CD14-positive monocyte (primary cell): ENCODE measurements around the gene ATP11A. TPM values are rescaled to one million over a fixed set of nuclear protein-coding genes. Genes with fewer than 3 reads are reported as not detected.
A peak's percentile ranks its signal among the peaks of the same experiment; 100 is the strongest.

Experiments used
- DNase-seq, 3 donors: peaks; one replicate each; pipeline ENCODE4 v3.0.0-alpha.2; 2011 to 2022
- H2AFZ ChIP-seq: 2 replicates; pipeline ENCODE4 v1.6.0; 2012; ENCODE audit warnings: mild to moderate bottlenecking, low read depth, low read length, inconsistent platforms; ENCODE audit not compliant: insufficient read depth, poor library complexity, severe bottlenecking
- H3K27ac ChIP-seq, 2 donors: 1 replicate in 1 of 2; 2 replicates in 1 of 2; pipeline ENCODE4 v1.5.1; 2012 to 2013; ENCODE audit warnings: low read length in 2 of 2, control low read depth in 1 of 2, inconsistent platforms in 1 of 2, low read depth in 1 of 2, mild to moderate bottlenecking in 1 of 2
- H3K27me3 ChIP-seq, 2 donors: one replicate each; pipeline versions ENCODE4 v1.6.0 to v1.6.1; 2011 to 2013; ENCODE audit warnings: low read length in 2 of 2; ENCODE audit not compliant: control insufficient read depth in 2 of 2, insufficient read depth in 2 of 2
- H3K36me3 ChIP-seq, 2 donors: replicated peaks in 1 of 2; 1 replicate in 1 of 2; 2 replicates in 1 of 2; pipeline versions ENCODE4 v1.5.1 to v1.6.1; 2012 to 2013; ENCODE audit warnings: low read length in 2 of 2, control low read depth in 1 of 2, inconsistent platforms in 1 of 2, mild to moderate bottlenecking in 1 of 2; ENCODE audit not compliant: insufficient read depth in 2 of 2, control insufficient read depth in 1 of 2
- H3K4me1 ChIP-seq, 2 donors: 1 replicate in 1 of 2; 2 replicates in 1 of 2; pipeline versions ENCODE4 v1.5.1 to v1.6.1; 2012 to 2013; ENCODE audit warnings: low read length in 2 of 2, control low read depth in 1 of 2, inconsistent platforms in 1 of 2, mild to moderate bottlenecking in 1 of 2, moderate library complexity in 1 of 2; ENCODE audit not compliant: insufficient read depth in 2 of 2, control insufficient read depth in 1 of 2
- H3K4me2 ChIP-seq: replicated peaks from 2 replicates; pipeline ENCODE3; 2012; ENCODE audit warnings: low read length, moderate library complexity, mild to moderate bottlenecking; ENCODE audit not compliant: poor library complexity, severe bottlenecking; ENCODE audit errors: extremely low read depth
- H3K4me3 ChIP-seq, 3 experiments: fragments of 200-600 bp in 1 of 3; sonication (generic) in 1 of 3; replicated peaks in 1 of 3; 1 replicate in 2 of 3; 2 replicates in 1 of 3; pipeline ENCODE4 v1.5.1; 2011 to 2013; ENCODE audit warnings: low read length in 3 of 3, mild to moderate bottlenecking in 3 of 3, control low read depth in 2 of 3, low read depth in 2 of 3, inconsistent platforms in 1 of 3, moderate library complexity in 1 of 3
- H3K79me2 ChIP-seq: 2 replicates; pipeline ENCODE4 v1.6.0; 2012; ENCODE audit warnings: mild to moderate bottlenecking, control low read depth, inconsistent platforms, low read length, moderate library complexity; ENCODE audit not compliant: insufficient read depth
- H3K9ac ChIP-seq: 2 replicates; pipeline ENCODE4 v1.6.0; 2017; ENCODE audit warnings: low read length, mild to moderate bottlenecking; ENCODE audit not compliant: insufficient read depth, poor library complexity, severe bottlenecking
- H3K9me3 ChIP-seq, 2 donors: replicated peaks in 1 of 2; 1 replicate in 1 of 2; 2 replicates in 1 of 2; pipeline versions ENCODE4 v1.5.1 to v1.6.1; 2012 to 2013; ENCODE audit warnings: low read length in 2 of 2, control low read depth in 1 of 2; ENCODE audit not compliant: control insufficient read depth in 1 of 2, insufficient read depth in 1 of 2
- H4K20me1 ChIP-seq: 2 replicates; pipeline ENCODE4 v1.6.0; 2012; ENCODE audit warnings: mild to moderate bottlenecking, low read length, control low read depth, moderate library complexity; ENCODE audit not compliant: insufficient read depth
- H3K27ac Mint-ChIP-seq, 7 donors: one replicate each; pipeline ENCODE4 v1.8.0; 2020; ENCODE audit warnings: mild to moderate bottlenecking in 7 of 7, mixed read lengths in 7 of 7, moderate library complexity in 6 of 7, inconsistent platforms in 2 of 7
- H3K27me3 Mint-ChIP-seq, 3 donors: one replicate each; pipeline ENCODE4 v1.8.0; 2021 to 2022; ENCODE audit warnings: low read depth in 3 of 3, mild to moderate bottlenecking in 3 of 3, mixed read lengths in 3 of 3, moderate library complexity in 3 of 3, inconsistent platforms in 1 of 3
- H3K36me3 Mint-ChIP-seq, 2 donors: one replicate each; pipeline ENCODE4 v1.8.0; 2020; ENCODE audit warnings: mixed read lengths in 2 of 2, inconsistent platforms in 1 of 2, mild to moderate bottlenecking in 1 of 2
- H3K4me1 Mint-ChIP-seq: one replicate; pipeline ENCODE4 v1.8.0; 2020; ENCODE audit warnings: mild to moderate bottlenecking, mixed read lengths
- H3K4me3 Mint-ChIP-seq, 2 donors: one replicate each; pipeline ENCODE4 v1.8.0; 2020; ENCODE audit warnings: mild to moderate bottlenecking in 2 of 2, mixed read lengths in 2 of 2, moderate library complexity in 1 of 2
- H3K9me3 Mint-ChIP-seq, 7 donors: one replicate each; pipeline ENCODE4 v1.8.0; 2020 to 2022; ENCODE audit warnings: mixed read lengths in 7 of 7, mild to moderate bottlenecking in 6 of 7, moderate library complexity in 6 of 7, inconsistent platforms in 2 of 7
- WGBS: methylation state at CpG from one replicate; pipeline ENCODE4 v1.1.5; 2013; ENCODE audit warnings: missing lambda C conversion rate; ENCODE audit not compliant: insufficient coverage; 5-methylcytosine and 5-hydroxymethylcytosine counted together
- intact Hi-C, 2 donors: fragments of 100-400 bp; cut with micrococcal nuclease; formaldehyde crosslinking; loops; one replicate each; pipeline versions ENCODE4 v1.15.0 to v1.15.1; 2023
- polyA plus RNA-seq, 3 donors: library from polyadenylated mRNA; depleted of rRNA in 1 of 3; unstranded in 2 of 3; stranded (reverse) in 1 of 3; fragments of 300-500 nt in 2 of 3; fragments of >200 nt in 1 of 3; fragmentation: Illumina TruSeq in 2 of 3; gene quantifications; 1 replicate in 2 of 3; 2 replicates in 1 of 3; pipeline ENCODE4 v1.2.3, GENCODE V29; 2012 to 2021
- TF ChIP-seq, protein P1 (sequence below): fragments of 200-600 bp; IDR thresholded peaks from one replicate; pipeline ENCODE4 v1.8.0; 2022; ENCODE audit warnings: antibody characterized with exemption, mild to moderate bottlenecking

ATP11A gene
- polyA plus RNA-seq, 3 donors: 7.2 to 45.4 (median 7.6) TPM

DNA sequence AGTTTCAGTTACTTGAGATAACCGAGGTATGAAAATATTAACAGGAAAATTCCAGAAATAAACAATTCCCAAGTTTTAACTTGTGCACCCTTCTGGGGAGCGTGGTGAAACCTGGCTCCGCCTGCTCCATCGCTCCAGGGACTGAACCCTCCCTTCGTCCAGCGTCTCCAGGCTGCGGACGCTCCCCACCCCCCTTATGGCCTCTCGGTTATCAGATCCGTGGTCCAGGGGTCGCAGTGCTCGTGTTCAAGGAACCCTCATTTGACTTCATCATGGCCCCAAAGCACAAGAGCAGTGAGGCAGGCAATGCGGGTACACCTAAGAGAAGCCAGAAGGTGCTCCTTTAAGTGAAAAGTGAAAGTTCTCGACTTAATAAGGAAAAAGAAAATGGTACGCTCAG is 71.1 kb downstream of the ATP11A start:
- 85% methylated on average over 14 of the region's 15 CpGs for WGBS
- H3K27me3 Mint-ChIP-seq: peaks cover 0 to 2% (median 0%) of the 10 kb centered on the region in 3 donors
- Histone ChIP-seq H3K27me3 (no peaks in the 10 kb centered on the region), H3K9ac (no peak overlapping the region), H2AFZ (no peak overlapping the region), H4K20me1 (peaks cover 100% of the 10 kb centered on the region), H3K36me3 (peaks cover 27 to 61% of the 10 kb centered on the region in 2 donors), H3K4me3 (no peak overlapping the region), H3K79me2 (peaks cover 92% of the 10 kb centered on the region), H3K4me2 (no peak overlapping the region), H3K4me1 (no peaks in the 10 kb centered on the region), H3K9me3 (no peaks in the 10 kb centered on the region), H3K27ac (no peak overlapping the region)
- intact Hi-C loops: no loop called here
- peaks cover 6% of the 10 kb centered on the region for H3K4me1 Mint-ChIP-seq
- TF ChIP-seq, protein P1, sequence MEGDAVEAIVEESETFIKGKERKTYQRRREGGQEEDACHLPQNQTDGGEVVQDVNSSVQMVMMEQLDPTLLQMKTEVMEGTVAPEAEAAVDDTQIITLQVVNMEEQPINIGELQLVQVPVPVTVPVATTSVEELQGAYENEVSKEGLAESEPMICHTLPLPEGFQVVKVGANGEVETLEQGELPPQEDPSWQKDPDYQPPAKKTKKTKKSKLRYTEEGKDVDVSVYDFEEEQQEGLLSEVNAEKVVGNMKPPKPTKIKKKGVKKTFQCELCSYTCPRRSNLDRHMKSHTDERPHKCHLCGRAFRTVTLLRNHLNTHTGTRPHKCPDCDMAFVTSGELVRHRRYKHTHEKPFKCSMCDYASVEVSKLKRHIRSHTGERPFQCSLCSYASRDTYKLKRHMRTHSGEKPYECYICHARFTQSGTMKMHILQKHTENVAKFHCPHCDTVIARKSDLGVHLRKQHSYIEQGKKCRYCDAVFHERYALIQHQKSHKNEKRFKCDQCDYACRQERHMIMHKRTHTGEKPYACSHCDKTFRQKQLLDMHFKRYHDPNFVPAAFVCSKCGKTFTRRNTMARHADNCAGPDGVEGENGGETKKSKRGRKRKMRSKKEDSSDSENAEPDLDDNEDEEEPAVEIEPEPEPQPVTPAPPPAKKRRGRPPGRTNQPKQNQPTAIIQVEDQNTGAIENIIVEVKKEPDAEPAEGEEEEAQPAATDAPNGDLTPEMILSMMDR: no peak
- H3K9me3 Mint-ChIP-seq: no peaks in the 10 kb centered on the region
- no peak overlapping the region for H3K4me3 Mint-ChIP-seq
- peak overlapping the region in 2 of 7 donors; percentile 5 to 46 for H3K27ac Mint-ChIP-seq
- peaks cover 22 to 55% of the 10 kb centered on the region in 2 donors for H3K36me3 Mint-ChIP-seq
- DNase-seq: no peak

- Histone ChIP-seq H3K4me2 (no peak overlapping the region), H3K4me3 (no peak overlapping the region), H3K9ac (no peak overlapping the region), H2AFZ (no peak overlapping the region), H3K4me1 (peaks cover 2 to 7% of the 10 kb centered on the region in 2 donors), H3K36me3 (peaks cover 22 to 50% of the 10 kb centered on the region in 2 donors), H3K27ac (no peak overlapping the region), H3K27me3 (no peaks in the 10 kb centered on the region), H3K9me3 (no peaks in the 10 kb centered on the region), H4K20me1 (peaks cover 97% of the 10 kb centered on the region), H3K79me2 (peaks cover 88% of the 10 kb centered on the region)
- no peaks in the 10 kb centered on the region for H3K9me3 Mint-ChIP-seq
- H3K4me1 Mint-ChIP-seq: peaks cover 12% of the 10 kb centered on the region
- H3K36me3 Mint-ChIP-seq: peaks cover 23 to 58% of the 10 kb centered on the region in 2 donors
- H3K27me3 Mint-ChIP-seq: peaks cover 0 to 2% (median 0%) of the 10 kb centered on the region in 3 donors
- H3K4me3 Mint-ChIP-seq: no peak overlapping the region
- intact Hi-C loops: no loop called here
- TF ChIP-seq, protein P1: no peak
- WGBS: 98% methylated on average over 10 of the region's 21 CpGs
- peak overlapping the region in 3 of 7 donors; percentile 5 to 26 (median 21) for H3K27ac Mint-ChIP-seq
- no peak for DNase-seq
Measured at GRCh38 chr13:112761701-112762689, 72.2 kb downstream of the ATP11A start.
